HG03280 (cell line): ENCODE measurements around the gene CDX1.

Source experiments
- ATAC-seq: cut with Tn5 transposase; IDR thresholded peaks from one replicate; pipeline ENCODE4 v1.9.1; 2021; ENCODE audit warnings: mild to moderate bottlenecking, moderate library complexity; ENCODE audit not compliant: unreplicated experiment

Gene CDX1

GRCh38 chr5:150166650-150167511 lies at the start of gene CDX1:
TSS of gene CDX1 (plus strand) at chr5:150166778. CDS start at chr5:150166877, 99 bp downstream.
- ATAC-seq = no peak

- ATAC-seq = no peak
Measured at GRCh38 chr5:150117945-150118560, 48.5 kb upstream of the CDX1 start.

GRCh38 chr5:150118561-150119229 lies 47.9 kb upstream of the CDX1 start:
- ATAC-seq = no peak

GRCh38 chr5:150119421-150120061 lies 47.0 kb upstream of the CDX1 start:
- ATAC-seq = no peak

- ATAC-seq = no peak
Measured at GRCh38 chr5:150120062-150120441, 46.5 kb upstream of the CDX1 start.

- no peak for ATAC-seq
Measured at GRCh38 chr5:150120617-150121447, 45.7 kb upstream of the CDX1 start.

GRCh38 chr5:150121448-150122157 lies 45.0 kb upstream of the CDX1 start:
- ATAC-seq = no peak

GRCh38 chr5:150122158-150122510 lies 44.4 kb upstream of the CDX1 start:
- ATAC-seq = peak; percentile 77

- ATAC-seq = no peak
Measured at GRCh38 chr5:150122536-150123481, 43.8 kb upstream of the CDX1 start.

GRCh38 chr5:150123542-150123941 lies 43.0 kb upstream of the CDX1 start:
- ATAC-seq = no peak

- no peak for ATAC-seq
Measured at GRCh38 chr5:150124111-150124557, 42.4 kb upstream of the CDX1 start.

- no peak for ATAC-seq
Measured at GRCh38 chr5:150124596-150124995, 42.0 kb upstream of the CDX1 start.

- no peak for ATAC-seq
Measured at GRCh38 chr5:150125334-150125733, 41.2 kb upstream of the CDX1 start.

- no peak for ATAC-seq
Measured at GRCh38 chr5:150126199-150126920, 40.2 kb upstream of the CDX1 start.

- no peak for ATAC-seq
Measured at GRCh38 chr5:150126921-150127265, 39.7 kb upstream of the CDX1 start.

GRCh38 chr5:150129454-150129812 lies 37.1 kb upstream of the CDX1 start:
- ATAC-seq = no peak

GRCh38 chr5:150129813-150130492 lies 36.6 kb upstream of the CDX1 start:
- ATAC-seq = peak; percentile 53

- no peak for ATAC-seq
Measured at GRCh38 chr5:150130493-150130922, 36.1 kb upstream of the CDX1 start.
